Measurements from ENCODE around the gene TOM1L2. TPM values are rescaled to one million over a fixed set of nuclear protein-coding genes. Genes with fewer than 3 reads are reported as not detected.

The TOM1L2 gene
- total and polyA plus RNA-seq, 2 experiments from 2014 or later, result 21.5 to 29.6 TPM

GRCh38 chr17:17909078-17909477, 63.1 kb downstream of the TOM1L2 start:
- Histone ChIP-seq H3K9me2 (replicated peaks; ENCODE audit: insufficient read depth) (no peaks in the 10 kb centered on the region), H3K4me3 (no peak overlapping the region), H3K9me3 (ENCODE audit: low read depth) (no peaks in the 10 kb centered on the region), H3K4me1 (ENCODE audit: insufficient read depth) (peaks cover 7% of the 10 kb centered on the region), H3K27ac (no peak overlapping the region), H3K4me2 (no peak overlapping the region), H3K36me3 (replicated peaks; ENCODE audit: insufficient read depth, low read depth) (no peaks in the 10 kb centered on the region), H3K27me3 (no peaks in the 10 kb centered on the region), H4K20me1 (ENCODE audit: insufficient read depth, poor library complexity, severe bottlenecking) (no peaks in the 10 kb centered on the region), H2AFZ (no peak overlapping the region), H3K79me2 (peaks cover 8% of the 10 kb centered on the region)
- 94% methylated on average over 5 of the region's 5 CpGs for WGBS (ENCODE audit: low lambda C conversion rate, missing lambda C conversion rate)
- DNase-seq (ENCODE audit: low spot score), result no peak
- TF ChIP-seq EZH2phosphoT487 (IDR thresholded peaks at IDR 0.05; ENCODE audit: low read depth, severe bottlenecking, unreplicated experiment) (no peak), EZH2 (IDR thresholded peaks at IDR 0.05; ENCODE audit: borderline replicate concordance) (no peak), CTCF (IDR thresholded peaks at IDR 0.05; ENCODE audit: poor library complexity) (no peak)

DNA sequence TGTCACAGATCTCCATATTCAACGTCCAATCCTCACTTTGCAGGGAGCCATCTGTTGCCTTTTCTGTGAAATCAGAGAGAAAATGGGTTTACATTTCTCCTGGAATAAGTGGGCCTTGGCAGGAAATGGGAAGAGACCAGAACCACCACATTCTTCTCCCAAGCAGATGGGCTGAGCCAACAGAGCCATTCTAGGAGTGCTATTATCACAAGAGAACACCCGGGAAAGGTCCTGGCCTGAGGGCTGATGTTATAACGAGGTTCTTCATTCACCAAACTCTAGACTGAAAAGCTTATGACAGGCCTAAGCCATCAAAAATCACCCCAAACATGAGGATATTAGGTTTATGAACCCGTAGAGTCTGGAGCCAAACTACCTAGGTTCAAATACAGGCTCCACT, 64.7 kb downstream of the TOM1L2 start:
- Histone ChIP-seq H3K9me3 (ENCODE audit: low read depth) (no peaks in the 10 kb centered on the region), H3K4me3 (no peak overlapping the region), H3K27ac (no peak overlapping the region), H3K27me3 (no peaks in the 10 kb centered on the region), H4K20me1 (ENCODE audit: insufficient read depth, poor library complexity, severe bottlenecking) (no peaks in the 10 kb centered on the region), H3K36me3 (replicated peaks; ENCODE audit: insufficient read depth, low read depth) (no peaks in the 10 kb centered on the region), H2AFZ (no peak overlapping the region), H3K9me2 (replicated peaks; ENCODE audit: insufficient read depth) (no peaks in the 10 kb centered on the region), H3K4me2 (no peak overlapping the region), H3K79me2 (peaks cover 8% of the 10 kb centered on the region), H3K4me1 (ENCODE audit: insufficient read depth) (no peaks in the 10 kb centered on the region)
- WGBS (ENCODE audit: low lambda C conversion rate, missing lambda C conversion rate), result 75% methylated on average over 4 of the region's 4 CpGs
- no peak for DNase-seq (ENCODE audit: low spot score)
- TF ChIP-seq EZH2phosphoT487 (IDR thresholded peaks at IDR 0.05; ENCODE audit: low read depth, severe bottlenecking, unreplicated experiment), result no peak
- no peak for TF ChIP-seq CTCF (IDR thresholded peaks at IDR 0.05; ENCODE audit: poor library complexity)
- TF ChIP-seq EZH2 (IDR thresholded peaks at IDR 0.05; ENCODE audit: borderline replicate concordance), result no peak

DNA sequence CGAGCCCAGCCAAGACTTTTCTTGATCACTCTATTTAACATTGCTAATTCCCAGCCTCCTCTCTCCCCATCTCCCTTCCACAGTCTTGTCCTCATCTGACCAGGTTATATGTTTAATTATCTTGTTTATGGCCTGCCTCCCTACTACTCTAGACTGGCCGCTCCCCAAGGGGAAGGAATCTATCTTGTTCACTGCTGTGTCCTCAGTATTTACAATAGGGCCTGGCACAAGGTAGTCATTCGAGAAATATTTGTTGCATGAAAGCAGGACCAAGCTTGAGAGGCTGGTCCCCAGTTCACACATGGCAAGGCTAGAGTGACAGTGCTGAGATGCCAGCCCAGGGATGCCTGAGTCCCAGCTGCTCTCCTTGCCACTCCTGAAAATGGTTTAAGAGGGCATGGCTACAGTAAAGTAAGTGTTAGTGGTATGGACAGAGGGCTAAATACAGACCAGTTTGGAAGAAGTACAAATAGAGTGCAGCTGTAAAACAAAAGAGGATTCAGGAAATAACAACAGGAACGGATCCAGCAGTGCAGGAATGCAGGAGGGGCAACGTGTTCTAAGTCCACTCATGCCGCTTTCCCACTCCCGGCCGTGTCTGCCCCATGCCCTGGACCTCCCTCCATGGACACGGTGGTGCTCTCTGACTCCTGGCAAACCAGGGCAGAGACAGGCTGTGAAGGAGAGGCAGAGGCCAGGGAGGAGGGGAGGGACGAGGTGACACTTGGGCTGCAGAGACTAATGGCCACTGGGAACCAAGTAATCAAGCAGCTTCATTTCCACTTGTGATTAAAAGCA, 65.6 kb downstream of the TOM1L2 start:
- DNase-seq (ENCODE audit: low spot score), result no peak
- H4K20me1 ChIP-seq (ENCODE audit: insufficient read depth, poor library complexity, severe bottlenecking), result no peaks in the 10 kb centered on the region
- no peaks in the 10 kb centered on the region for H3K36me3 ChIP-seq (replicated peaks; ENCODE audit: insufficient read depth, low read depth)
- H3K9me3 ChIP-seq (ENCODE audit: low read depth), result no peaks in the 10 kb centered on the region
- peaks cover 8% of the 10 kb centered on the region for H3K79me2 ChIP-seq
- no peak for TF ChIP-seq EZH2 (IDR thresholded peaks at IDR 0.05; ENCODE audit: borderline replicate concordance)
- TF ChIP-seq EZH2phosphoT487 (IDR thresholded peaks at IDR 0.05; ENCODE audit: low read depth, severe bottlenecking, unreplicated experiment), result no peak
- TF ChIP-seq CTCF (IDR thresholded peaks at IDR 0.05; ENCODE audit: poor library complexity), result no peak
- no peaks in the 10 kb centered on the region for H3K9me2 ChIP-seq (replicated peaks; ENCODE audit: insufficient read depth)
- H3K27ac ChIP-seq, result no peak overlapping the region
- H3K27me3 ChIP-seq, result no peaks in the 10 kb centered on the region
- no peak overlapping the region for H3K4me3 ChIP-seq
- WGBS (ENCODE audit: low lambda C conversion rate, missing lambda C conversion rate), result 83% methylated on average over 10 of the region's 10 CpGs
- H3K4me2 ChIP-seq, result no peak overlapping the region
- no peaks in the 10 kb centered on the region for H3K4me1 ChIP-seq (ENCODE audit: insufficient read depth)
- no peak overlapping the region for H2AFZ ChIP-seq
